Mesendoderm (in vitro differentiated cells): ENCODE results near the gene TRIM41.

Experiments used
- DNase-seq: peaks from one replicate; pipeline ENCODE4 v3.0.0; 2013
- H2AK5ac ChIP-seq: 2 replicates; pipeline ENCODE4 v1.6.1; 2013; ENCODE audit warnings: low read length, inconsistent platforms
- H2BK120ac ChIP-seq: 2 replicates; pipeline ENCODE4 v1.6.1; 2013; ENCODE audit warnings: low read depth, mild to moderate bottlenecking, low read length, moderate library complexity, mixed read lengths
- H2BK15ac ChIP-seq: replicated peaks from 2 replicates; pipeline ENCODE4 v1.6.1; 2013; ENCODE audit warnings: low read depth, mild to moderate bottlenecking, moderate library complexity
- H2BK5ac ChIP-seq: 2 replicates; pipeline ENCODE4 v1.6.1; 2013; ENCODE audit warnings: low read length, inconsistent platforms
- H3K18ac ChIP-seq: 2 replicates; pipeline ENCODE4 v1.6.1; 2013; ENCODE audit warnings: mild to moderate bottlenecking, low read length, mixed read lengths
- H3K23ac ChIP-seq: one replicate; pipeline ENCODE4 v1.6.1; 2013; ENCODE audit warnings: low read length
- H3K27ac ChIP-seq: 2 replicates; pipeline ENCODE4 v1.5.1; 2013; ENCODE audit warnings: low read depth, mild to moderate bottlenecking, inconsistent platforms, low read length, moderate library complexity
- H3K27me3 ChIP-seq: 2 replicates; pipeline ENCODE4 v1.6.1; 2013; ENCODE audit warnings: low read length, control low read depth, mild to moderate bottlenecking, inconsistent platforms; ENCODE audit not compliant: insufficient read depth, poor library complexity
- H3K36me3 ChIP-seq: 2 replicates; pipeline ENCODE4 v1.6.1; 2013; ENCODE audit warnings: low read length, inconsistent platforms; ENCODE audit not compliant: control insufficient read depth, insufficient read depth
- H3K4ac ChIP-seq: one replicate; pipeline ENCODE4 v1.6.1; 2013; ENCODE audit warnings: low read depth, mild to moderate bottlenecking, low read length, moderate library complexity
- H3K4me1 ChIP-seq: 2 replicates; pipeline ENCODE4 v1.6.1; 2013; ENCODE audit warnings: low read depth, low read length, inconsistent platforms; ENCODE audit not compliant: control insufficient read depth
- H3K4me2 ChIP-seq: 2 replicates; pipeline ENCODE4 v1.6.1; 2013; ENCODE audit warnings: low read length
- H3K4me3 ChIP-seq: 2 replicates; pipeline ENCODE4 v1.5.1; 2013; ENCODE audit warnings: mild to moderate bottlenecking, low read length
- H3K56ac ChIP-seq: one replicate; pipeline ENCODE4 v1.6.1; 2013; ENCODE audit warnings: low read length
- H3K79me1 ChIP-seq: 2 replicates; pipeline ENCODE4 v1.6.1; 2013; ENCODE audit warnings: low read length, inconsistent platforms
- H3K79me2 ChIP-seq: 2 replicates; pipeline ENCODE4 v1.6.1; 2013; ENCODE audit warnings: mild to moderate bottlenecking, low read length; ENCODE audit not compliant: control insufficient read depth, insufficient read depth
- H3K9ac ChIP-seq: 2 replicates; pipeline ENCODE4 v1.6.1; 2013; ENCODE audit warnings: low read length, inconsistent platforms
- H4K5ac ChIP-seq: one replicate; pipeline ENCODE4 v1.6.1; 2013; ENCODE audit warnings: low read length
- H4K8ac ChIP-seq: one replicate; pipeline ENCODE4 v1.6.1; 2013; ENCODE audit warnings: low read depth, mild to moderate bottlenecking, control low read depth, low read length, moderate library complexity
- WGBS: extraction: QIAGEN DNeasy Blood & Tissue Kit; methylation state at CpG from one replicate; pipeline ENCODE4 v1.1.7; 2013; ENCODE audit warnings: low lambda C conversion rate, missing lambda C conversion rate; ENCODE audit not compliant: insufficient coverage; ENCODE audit errors: extremely low coverage; 5-methylcytosine and 5-hydroxymethylcytosine counted together

The TRIM41 gene

DNA sequence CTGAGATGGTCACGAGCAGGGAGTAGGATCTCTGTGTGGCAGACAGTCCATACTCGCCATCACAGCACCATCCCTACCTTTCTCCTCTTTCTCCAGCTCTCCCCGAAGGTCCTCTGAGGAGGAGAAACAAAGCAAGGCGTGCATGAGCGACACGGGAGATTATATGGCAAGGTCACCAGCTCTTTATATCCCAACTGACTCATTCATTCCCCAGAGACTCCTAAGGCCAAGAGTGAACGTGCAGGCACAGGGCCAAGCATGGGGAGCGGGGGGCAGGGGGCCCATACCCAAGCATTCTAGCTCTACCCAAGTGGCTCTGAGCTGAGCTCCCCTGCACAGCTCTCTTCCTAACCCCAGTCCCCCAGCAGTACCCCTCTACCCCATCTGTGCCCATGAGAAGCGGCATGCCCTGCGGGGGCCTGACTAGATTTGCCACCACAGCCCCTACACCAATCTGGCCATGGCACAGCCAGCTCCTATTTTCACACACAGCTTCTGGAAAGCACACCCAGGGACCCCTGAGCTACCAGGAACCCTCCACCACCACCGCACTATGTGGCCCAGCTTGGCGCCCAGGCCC lies 24.9 kb upstream of the TRIM41 start:
- no peak overlapping the region for H3K27ac ChIP-seq
- H3K79me2 ChIP-seq: no peaks in the 10 kb centered on the region

GRCh38 chr5:181198905-181199519 lies 24.1 kb upstream of the TRIM41 start:
- H2BK15ac ChIP-seq: no peak overlapping the region
- no peak overlapping the region for H3K9ac ChIP-seq
- no peak overlapping the region for H3K23ac ChIP-seq
- no peaks in the 10 kb centered on the region for H3K36me3 ChIP-seq
- H3K27me3 ChIP-seq: peaks cover 10% of the 10 kb centered on the region
- H3K56ac ChIP-seq: no peak overlapping the region
- no peak overlapping the region for H3K18ac ChIP-seq
- DNase-seq: no peak
- H3K4me1 ChIP-seq: no peaks in the 10 kb centered on the region
- no peaks in the 10 kb centered on the region for H3K79me2 ChIP-seq
- H4K5ac ChIP-seq: no peak overlapping the region
- H2AK5ac ChIP-seq: no peak overlapping the region
- no peak overlapping the region for H2BK120ac ChIP-seq
- H3K79me1 ChIP-seq: no peaks in the 10 kb centered on the region
- H3K27ac ChIP-seq: no peak overlapping the region
- H4K8ac ChIP-seq: no peak overlapping the region
- no CpG with 5 or more reads among the region's 9 CpGs for WGBS
- H2BK5ac ChIP-seq: no peak overlapping the region
- H3K4me3 ChIP-seq: no peak overlapping the region
- no peak overlapping the region for H3K4ac ChIP-seq
- no peak overlapping the region for H3K4me2 ChIP-seq

More for the DNA sequence above, 24.9 kb upstream of the TRIM41 start:
- Histone ChIP-seq H3K4me3 (no peak overlapping the region), H3K27me3 (peaks cover 2% of the 10 kb centered on the region), H2AK5ac (no peak overlapping the region), H2BK5ac (no peak overlapping the region), H4K8ac (no peak overlapping the region), H3K4me2 (no peak overlapping the region), H3K4me1 (no peaks in the 10 kb centered on the region), H3K18ac (no peak overlapping the region), H4K5ac (no peak overlapping the region), H3K4ac (no peak overlapping the region), H3K56ac (no peak overlapping the region), H3K36me3 (no peaks in the 10 kb centered on the region), H3K9ac (no peak overlapping the region), H2BK120ac (no peak overlapping the region), H3K23ac (no peak overlapping the region), H2BK15ac (no peak overlapping the region), H3K79me1 (no peaks in the 10 kb centered on the region)
- no peak for DNase-seq
- no CpG with 5 or more reads among the region's 12 CpGs for WGBS

DNA sequence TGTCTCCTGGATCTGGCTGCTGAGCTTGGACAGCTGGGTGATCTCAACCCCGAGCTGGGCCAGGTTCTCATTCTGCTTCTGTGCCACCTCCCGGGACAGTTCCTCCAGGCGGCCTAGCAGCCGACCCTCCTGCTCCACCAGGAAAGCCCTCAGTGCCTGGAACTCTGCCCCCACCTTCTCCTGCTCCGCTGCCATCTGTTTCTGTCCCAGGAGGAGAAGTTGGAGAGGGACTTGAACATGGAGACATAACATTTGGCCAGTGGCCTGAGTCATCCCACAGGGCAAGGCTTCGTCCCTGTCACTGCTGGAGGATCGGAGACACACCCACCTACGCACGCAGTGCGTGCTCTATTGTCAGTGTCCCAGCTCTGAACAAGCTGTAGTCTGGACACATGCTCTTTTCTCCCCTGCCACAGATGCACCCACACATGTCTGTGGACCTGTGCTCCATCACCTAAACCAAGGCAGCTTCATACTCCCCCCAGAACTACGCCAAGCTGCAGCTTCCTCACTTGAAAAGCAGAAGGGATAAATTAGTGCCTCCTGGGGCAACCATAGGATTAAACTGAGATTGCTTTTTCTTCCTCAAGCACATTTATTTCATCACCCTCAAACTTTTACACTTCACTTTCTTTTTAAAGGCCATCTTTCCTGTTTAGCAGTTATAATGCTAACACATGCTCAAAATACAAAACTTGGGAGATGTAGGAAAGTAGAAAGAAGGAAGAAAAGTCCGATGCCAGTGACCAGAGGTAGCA lies 23.0 kb upstream of the TRIM41 start:
- Histone ChIP-seq H2BK5ac (no peak overlapping the region), H4K8ac (no peak overlapping the region), H3K4ac (no peak overlapping the region), H3K79me2 (no peaks in the 10 kb centered on the region), H3K79me1 (no peaks in the 10 kb centered on the region), H2AK5ac (no peak overlapping the region), H3K4me3 (no peak overlapping the region), H3K9ac (no peak overlapping the region), H3K27ac (no peak overlapping the region), H3K4me2 (no peak overlapping the region), H3K4me1 (no peaks in the 10 kb centered on the region), H3K23ac (no peak overlapping the region), H2BK120ac (no peak overlapping the region), H3K36me3 (no peaks in the 10 kb centered on the region), H4K5ac (no peak overlapping the region), H2BK15ac (no peak overlapping the region), H3K27me3 (peaks cover 20% of the 10 kb centered on the region), H3K18ac (no peak overlapping the region), H3K56ac (no peak overlapping the region)
- no CpG with 5 or more reads among the region's 12 CpGs for WGBS
- DNase-seq: no peak

- WGBS: no CpG with 5 or more reads among the region's 4 CpGs
- DNase-seq: no peak
- H2AK5ac ChIP-seq: no peak overlapping the region
These were observed 22.3 kb upstream of the TRIM41 start for GRCh38 chr5:181200816-181201215.

GRCh38 chr5:181203093-181203711 lies 19.9 kb upstream of the TRIM41 start:
- no peak overlapping the region for H2BK120ac ChIP-seq
- no peak overlapping the region for H2BK5ac ChIP-seq
- DNase-seq: no peak
- no peaks in the 10 kb centered on the region for H3K4me1 ChIP-seq
- H3K4me2 ChIP-seq: no peak overlapping the region
- no CpG with 5 or more reads among the region's 11 CpGs for WGBS
- H3K56ac ChIP-seq: no peak overlapping the region
- peaks cover 25% of the 10 kb centered on the region for H3K27me3 ChIP-seq
- no peak overlapping the region for H3K18ac ChIP-seq
- H2AK5ac ChIP-seq: no peak overlapping the region
- H4K8ac ChIP-seq: no peak overlapping the region
- H3K27ac ChIP-seq: no peak overlapping the region
- no peaks in the 10 kb centered on the region for H3K36me3 ChIP-seq
- no peak overlapping the region for H3K4me3 ChIP-seq
- H2BK15ac ChIP-seq: no peak overlapping the region
- H4K5ac ChIP-seq: no peak overlapping the region
- no peaks in the 10 kb centered on the region for H3K79me1 ChIP-seq
- H3K4ac ChIP-seq: no peak overlapping the region
- no peak overlapping the region for H3K23ac ChIP-seq
- H3K79me2 ChIP-seq: no peaks in the 10 kb centered on the region
- H3K9ac ChIP-seq: no peak overlapping the region

More at GRCh38 chr5:181200816-181201215, 22.3 kb upstream of the TRIM41 start:
- peaks cover 25% of the 10 kb centered on the region for H3K27me3 ChIP-seq
- H4K8ac ChIP-seq: no peak overlapping the region
- no peak overlapping the region for H3K27ac ChIP-seq
- H2BK15ac ChIP-seq: no peak overlapping the region
- H3K9ac ChIP-seq: no peak overlapping the region
- H4K5ac ChIP-seq: no peak overlapping the region
- no peaks in the 10 kb centered on the region for H3K79me2 ChIP-seq
- no peak overlapping the region for H2BK5ac ChIP-seq
- no peak overlapping the region for H3K4me2 ChIP-seq
- no peak overlapping the region for H3K4me3 ChIP-seq
- H3K18ac ChIP-seq: no peak overlapping the region
- no peak overlapping the region for H3K4ac ChIP-seq
- H3K79me1 ChIP-seq: no peaks in the 10 kb centered on the region
- H2BK120ac ChIP-seq: no peak overlapping the region
- no peak overlapping the region for H3K56ac ChIP-seq
- no peak overlapping the region for H3K23ac ChIP-seq
- H3K36me3 ChIP-seq: no peaks in the 10 kb centered on the region
- no peaks in the 10 kb centered on the region for H3K4me1 ChIP-seq
